Endodermal cell (in vitro differentiated cells): ENCODE results near the gene CHTF18. TPM values are rescaled to one million over a fixed set of nuclear protein-coding genes. Genes with fewer than 3 reads are reported as not detected.

Source experiments
- DNase-seq: peaks from one replicate; pipeline ENCODE4 v3.0.0-alpha.2; 2017
- H3K27ac ChIP-seq: 2 replicates; pipeline ENCODE4 v1.5.1; 2013; ENCODE audit warnings: mild to moderate bottlenecking, low read depth, low read length, moderate library complexity
- H3K27me3 ChIP-seq: 2 replicates; pipeline ENCODE4 v1.6.1; 2013; ENCODE audit warnings: mild to moderate bottlenecking, low read length, moderate library complexity; ENCODE audit not compliant: insufficient read depth, control insufficient read depth, poor library complexity, severe bottlenecking
- H3K36me3 ChIP-seq: 2 replicates; pipeline ENCODE4 v1.7.0; 2013; ENCODE audit warnings: mild to moderate bottlenecking, low read length, moderate library complexity; ENCODE audit not compliant: control insufficient read depth, insufficient read depth
- H3K4me1 ChIP-seq: one replicate; pipeline ENCODE4 v1.7.0; 2013; ENCODE audit warnings: low read length; ENCODE audit not compliant: control insufficient read depth, insufficient read depth
- H3K4me3 ChIP-seq: 2 replicates; pipeline ENCODE4 v1.5.1; 2013; ENCODE audit warnings: mild to moderate bottlenecking, low read length, moderate library complexity
- H3K9ac ChIP-seq: 2 replicates; pipeline ENCODE4 v1.6.1; 2013; ENCODE audit warnings: mild to moderate bottlenecking, low read length, moderate library complexity; ENCODE audit not compliant: poor library complexity, severe bottlenecking; ENCODE audit errors: extremely low read depth
- H3K9me3 ChIP-seq: 2 replicates; pipeline ENCODE4 v1.6.1; 2013; ENCODE audit warnings: mild to moderate bottlenecking, low read length, moderate library complexity; ENCODE audit not compliant: control insufficient read depth
- H3K27ac Mint-ChIP-seq: 2 replicates; pipeline ENCODE4 v1.8.0; 2020; ENCODE audit warnings: mixed read lengths
- H3K27me3 Mint-ChIP-seq: 2 replicates; pipeline ENCODE4 v1.8.0; 2021; ENCODE audit warnings: mild to moderate bottlenecking, mixed read lengths; ENCODE audit not compliant: insufficient read depth
- H3K36me3 Mint-ChIP-seq: 2 replicates; pipeline ENCODE4 v1.8.0; 2020; ENCODE audit warnings: low read depth, mixed read lengths
- H3K4me1 Mint-ChIP-seq: 2 replicates; pipeline ENCODE4 v1.8.0; 2020; ENCODE audit warnings: mixed read lengths
- H3K4me3 Mint-ChIP-seq: 2 replicates; pipeline ENCODE4 v1.8.0; 2020; ENCODE audit warnings: mild to moderate bottlenecking, moderate library complexity, mixed read lengths
- H3K9me3 Mint-ChIP-seq: 2 replicates; pipeline ENCODE4 v1.8.0; 2020; ENCODE audit warnings: mild to moderate bottlenecking, mixed read lengths
- CTCF ChIP-seq: fragments of 200-600 bp; sonication (generic); conservative IDR thresholded peaks from 2 replicates; pipeline ENCODE4 v1.5.0; 2021; ENCODE audit warnings: antibody characterized with exemption, mild to moderate bottlenecking
- WGBS, 2 experiments: methylation state at CpG; one replicate each; pipeline versions ENCODE4 v1.1.5 to v1.1.7; 2013; ENCODE audit warnings: missing lambda C conversion rate in 2 of 2, mixed read lengths in 1 of 2; ENCODE audit not compliant: insufficient coverage in 1 of 2, insufficient read length in 1 of 2; 5-methylcytosine and 5-hydroxymethylcytosine counted together
- total RNA-seq, 2 donors: library from RNA; stranded (reverse); fragmentation: NEBNext Ultra II Directional in 1 of 2; extraction: Animal tissue kit (Norgen Biotek cat#: 25700) in 1 of 2; gene quantifications; 2 replicates in 1 of 2; 3 replicates in 1 of 2; pipeline ENCODE4 v1.2.1, GENCODE V29; 2021

CHTF18 gene
- total RNA-seq, 2 donors from 2014 or later, result 158 to 169 TPM

- H3K27ac Mint-ChIP-seq, result peak overlapping the region; percentile 35
- 52% methylated on average over 37 to 47 of the region's 47 CpGs for WGBS, 2 experiments
Observed at GRCh38 chr16:787321-787966, 976 bp upstream of the CHTF18 start.

GRCh38 chr16:787978-788398 is 432 bp upstream of the CHTF18 start, which contains the start of gene RPUSD1:
TSS of gene RPUSD1 (minus strand) at chr16:788381. CDS start at chr16:787737, 644 bp downstream.
- peaks cover 26% of the 10 kb centered on the region for H3K36me3 ChIP-seq
- no peak within 1 kb of the TSS for H3K27ac ChIP-seq
- peak within 1 kb of the TSS; percentile 68 for H3K9ac ChIP-seq
- H3K27me3 Mint-ChIP-seq, result no peaks in the 10 kb centered on the region
- H3K4me1 ChIP-seq, result peaks cover 4% of the 10 kb centered on the region
- H3K27ac Mint-ChIP-seq, result peak within 1 kb of the TSS; percentile 35
- no peak for TF ChIP-seq CTCF
- no peaks in the 10 kb centered on the region for H3K9me3 Mint-ChIP-seq
- H3K4me1 Mint-ChIP-seq, result no peaks in the 10 kb centered on the region
- peaks cover 14% of the 10 kb centered on the region for H3K36me3 Mint-ChIP-seq
- WGBS, 2 experiments, result 1% methylated on average over 45 of the region's 45 CpGs; no CpG with 5 or more reads in 1 of the 2 experiments
- peak within 1 kb of the TSS; percentile 93 for H3K4me3 ChIP-seq
- peak within 1 kb of the TSS; percentile 76 for H3K4me3 Mint-ChIP-seq
- no peaks in the 10 kb centered on the region for H3K27me3 ChIP-seq
- DNase-seq, result no peak
- H3K9me3 ChIP-seq, result no peaks in the 10 kb centered on the region

More at GRCh38 chr16:787321-787966, 976 bp upstream of the CHTF18 start:
- Mint-ChIP-seq H3K4me1 (no peaks in the 10 kb centered on the region), H3K27me3 (no peaks in the 10 kb centered on the region), H3K4me3 (peak overlapping the region; percentile 76), H3K9me3 (no peaks in the 10 kb centered on the region), H3K36me3 (peaks cover 14% of the 10 kb centered on the region)
- H3K4me3 ChIP-seq, result peak overlapping the region; percentile 93
- H3K4me1 ChIP-seq, result peaks cover 4% of the 10 kb centered on the region
- H3K9me3 ChIP-seq, result no peaks in the 10 kb centered on the region
- peaks cover 26% of the 10 kb centered on the region for H3K36me3 ChIP-seq
- H3K27me3 ChIP-seq, result no peaks in the 10 kb centered on the region
- TF ChIP-seq CTCF, result no peak
- no peak for DNase-seq
- no peak overlapping the region for H3K27ac ChIP-seq
- H3K9ac ChIP-seq, result peak overlapping the region; percentile 60

GRCh38 chr16:789191-789850 is 901 bp downstream of the CHTF18 start:
- peak overlapping the region; percentile 79 for H3K4me3 ChIP-seq
- no peak for TF ChIP-seq CTCF

More at GRCh38 chr16:789191-789850, 901 bp downstream of the CHTF18 start:
- peaks cover 4% of the 10 kb centered on the region for H3K4me1 ChIP-seq
- no peak for DNase-seq
- Mint-ChIP-seq H3K4me1 (no peaks in the 10 kb centered on the region), H3K9me3 (no peaks in the 10 kb centered on the region), H3K27ac (no peak overlapping the region), H3K36me3 (peaks cover 14% of the 10 kb centered on the region), H3K4me3 (peak overlapping the region; percentile 76), H3K27me3 (no peaks in the 10 kb centered on the region)
- H3K9ac ChIP-seq, result peak overlapping the region; percentile 68
- no peaks in the 10 kb centered on the region for H3K9me3 ChIP-seq
- WGBS, 2 experiments, result 79 to 82% methylated on average over 28 to 33 of the region's 33 CpGs
- H3K27ac ChIP-seq, result no peak overlapping the region
- H3K27me3 ChIP-seq, result no peaks in the 10 kb centered on the region
- H3K36me3 ChIP-seq, result peaks cover 30% of the 10 kb centered on the region
